CD4-positive, CD25-positive, alpha-beta regulatory T cell (primary cell): ENCODE measurements around the gene SGF29. TPM values are rescaled to one million over a fixed set of nuclear protein-coding genes. Genes with fewer than 3 reads are reported as not detected.
"Not testable (repeated sequence)": the region's sequence is repeated elsewhere in the genome, so short reads cannot be mapped to it uniquely, and the experiment has no call there.

ENCODE experiments used
- ATAC-seq, 2 donors: fragments of 150-1000 bp; cut with Tn5 transposase; one replicate each; pipeline ENCODE4 v1.10.0; 2021; ENCODE audit warnings: low read depth in 2 of 2, moderate number of reproducible peaks in 2 of 2, moderate library complexity in 1 of 2
- DNase-seq, 3 donors: peaks; one replicate each; pipeline versions ENCODE4 v3.0.0 to v3.0.0-alpha.2; 2012 to 2022; ENCODE audit warnings: mixed read lengths in 1 of 3
- H3K27ac ChIP-seq: one replicate; pipeline ENCODE4 v1.7.0; 2013; ENCODE audit warnings: mild to moderate bottlenecking, low read length; ENCODE audit not compliant: insufficient read depth, poor library complexity, severe bottlenecking
- H3K27me3 ChIP-seq: one replicate; pipeline ENCODE4 v1.7.0; 2013; ENCODE audit warnings: low read length; ENCODE audit not compliant: control insufficient read depth, insufficient read depth
- H3K36me3 ChIP-seq: one replicate; pipeline ENCODE4 v1.7.0; 2013; ENCODE audit warnings: mild to moderate bottlenecking, low read length, moderate library complexity; ENCODE audit not compliant: control insufficient read depth, insufficient read depth
- H3K4me1 ChIP-seq: 2 replicates; pipeline ENCODE4 v1.7.0; 2013; ENCODE audit warnings: mild to moderate bottlenecking, low read length; ENCODE audit not compliant: insufficient read depth, control insufficient read depth, poor library complexity, severe bottlenecking
- H3K4me3 ChIP-seq: one replicate; pipeline ENCODE4 v1.7.0; 2013; ENCODE audit warnings: low read depth, mild to moderate bottlenecking, low read length, moderate library complexity
- H3K9me3 ChIP-seq, 2 experiments: 1 replicate in 1 of 2; 2 replicates in 1 of 2; pipeline ENCODE4 v1.7.0; 2013; ENCODE audit warnings: low read length in 2 of 2, mild to moderate bottlenecking in 1 of 2, moderate library complexity in 1 of 2; ENCODE audit not compliant: control insufficient read depth in 2 of 2
- H3K27ac Mint-ChIP-seq, 3 donors: one replicate each; pipeline ENCODE4 v1.8.0; 2020 to 2022; ENCODE audit warnings: mild to moderate bottlenecking in 3 of 3, mixed read lengths in 3 of 3, moderate library complexity in 2 of 3
- H3K27me3 Mint-ChIP-seq: one replicate; pipeline ENCODE4 v1.8.0; 2022; ENCODE audit warnings: mild to moderate bottlenecking, mixed read lengths
- H3K36me3 Mint-ChIP-seq: one replicate; pipeline ENCODE4 v1.8.0; 2020; ENCODE audit warnings: mixed read lengths
- H3K4me1 Mint-ChIP-seq, 4 donors: one replicate each; pipeline ENCODE4 v1.8.0; 2020 to 2022; ENCODE audit warnings: mixed read lengths in 4 of 4, mild to moderate bottlenecking in 1 of 4
- H3K4me3 Mint-ChIP-seq, 4 donors: one replicate each; pipeline ENCODE4 v1.8.0; 2020 to 2022; ENCODE audit warnings: mild to moderate bottlenecking in 4 of 4, mixed read lengths in 4 of 4, moderate library complexity in 3 of 4
- H3K9me3 Mint-ChIP-seq, 7 donors: one replicate each; pipeline ENCODE4 v1.8.0; 2020 to 2022; ENCODE audit warnings: mixed read lengths in 7 of 7, mild to moderate bottlenecking in 3 of 7, moderate library complexity in 2 of 7
- polyA plus RNA-seq, 4 donors: library from polyadenylated mRNA; unstranded; fragments of 300-500 nt; fragmentation: Illumina TruSeq; gene quantifications; one replicate each; pipeline ENCODE4 v1.2.3, GENCODE V29; 2021
- total RNA-seq: library from RNA; stranded (reverse); gene quantifications from one replicate; pipeline ENCODE4 v1.2.3, GENCODE V29; 2022

Gene SGF29
- total and polyA plus RNA-seq, 5 donors from 2014 or later: 43.4 to 97.5 (median 65.5) TPM

DNA sequence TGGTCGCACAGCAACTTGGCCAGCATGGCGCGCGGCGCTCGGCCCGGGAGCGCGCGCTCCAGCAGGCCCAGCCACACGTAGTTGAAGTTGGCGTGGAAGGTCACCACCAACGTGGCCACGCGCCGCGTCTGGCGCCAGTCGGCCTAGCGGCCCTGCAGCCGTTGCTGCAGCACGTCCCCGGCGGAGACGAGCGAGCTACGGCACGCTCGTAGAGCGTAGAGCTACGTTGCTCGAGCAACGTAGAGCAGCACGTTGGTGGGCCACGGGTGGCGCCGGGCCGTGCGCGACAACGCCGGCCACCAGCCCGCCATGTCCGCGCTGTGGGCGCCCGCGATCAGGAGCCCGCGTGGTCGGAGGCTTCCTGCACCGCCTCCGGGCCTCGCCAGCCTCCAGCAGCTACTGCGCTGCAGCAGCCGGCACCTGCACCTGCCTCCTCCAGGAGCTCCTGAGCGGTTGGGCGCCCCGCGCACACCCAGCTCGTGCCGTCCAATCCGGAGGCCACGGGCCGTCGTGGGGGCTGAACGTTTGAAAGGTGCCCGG, 69.5 kb downstream of the SGF29 start:
- peaks cover 7 to 30% (median 18%) of the 10 kb centered on the region in 4 donors for H3K4me1 Mint-ChIP-seq
- peak; percentile 92 to 96 for ATAC-seq
- H3K27me3 ChIP-seq: no peaks in the 10 kb centered on the region
- DNase-seq: peak; percentile 38 to 82 (median 70)
- peaks cover 4% of the 10 kb centered on the region for H3K36me3 Mint-ChIP-seq
- no peak overlapping the region for H3K4me3 ChIP-seq
- peak overlapping the region in 1 of 3 donors; percentile 86 for H3K27ac Mint-ChIP-seq
- H3K36me3 ChIP-seq: no peaks in the 10 kb centered on the region
- H3K27me3 Mint-ChIP-seq: peaks cover 5% of the 10 kb centered on the region
- H3K9me3 Mint-ChIP-seq: peaks cover 0 to 6% (median 0%) of the 10 kb centered on the region in 7 donors
- H3K27ac ChIP-seq: no peak overlapping the region
- H3K4me1 ChIP-seq: peaks cover 10% of the 10 kb centered on the region
- H3K4me3 Mint-ChIP-seq: peak overlapping the region; percentile 70 to 93 (median 86)
- no peaks in the 10 kb centered on the region for H3K9me3 ChIP-seq

DNA sequence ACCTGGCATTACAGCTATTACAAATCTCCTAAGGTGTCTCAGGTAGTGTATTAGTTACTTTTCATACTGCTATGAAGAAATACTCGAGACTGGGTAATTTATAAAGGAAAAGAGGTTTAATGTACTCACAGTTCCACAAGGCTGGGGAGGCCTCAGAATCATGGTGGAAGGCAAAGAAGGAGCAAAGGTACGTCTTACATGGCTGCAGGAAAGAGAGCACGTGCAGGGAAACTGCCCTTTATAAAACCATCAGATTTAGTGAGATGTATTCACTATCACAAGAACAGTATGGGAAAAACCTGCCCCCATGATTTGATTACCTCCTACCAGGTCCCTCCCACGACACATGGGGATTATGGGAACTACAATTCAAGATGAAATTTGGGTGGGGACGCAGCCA, 77.2 kb downstream of the SGF29 start:
- not testable (repeated sequence) for H3K27ac Mint-ChIP-seq, H3K9me3 Mint-ChIP-seq, H3K9me3 ChIP-seq, H3K4me3 ChIP-seq, H3K36me3 ChIP-seq, H3K4me3 Mint-ChIP-seq, H3K4me1 ChIP-seq, H3K27ac ChIP-seq, DNase-seq, H3K36me3 Mint-ChIP-seq, H3K27me3 ChIP-seq, H3K4me1 Mint-ChIP-seq, ATAC-seq
- peaks cover 14% of the 10 kb centered on the region for H3K27me3 Mint-ChIP-seq

DNA sequence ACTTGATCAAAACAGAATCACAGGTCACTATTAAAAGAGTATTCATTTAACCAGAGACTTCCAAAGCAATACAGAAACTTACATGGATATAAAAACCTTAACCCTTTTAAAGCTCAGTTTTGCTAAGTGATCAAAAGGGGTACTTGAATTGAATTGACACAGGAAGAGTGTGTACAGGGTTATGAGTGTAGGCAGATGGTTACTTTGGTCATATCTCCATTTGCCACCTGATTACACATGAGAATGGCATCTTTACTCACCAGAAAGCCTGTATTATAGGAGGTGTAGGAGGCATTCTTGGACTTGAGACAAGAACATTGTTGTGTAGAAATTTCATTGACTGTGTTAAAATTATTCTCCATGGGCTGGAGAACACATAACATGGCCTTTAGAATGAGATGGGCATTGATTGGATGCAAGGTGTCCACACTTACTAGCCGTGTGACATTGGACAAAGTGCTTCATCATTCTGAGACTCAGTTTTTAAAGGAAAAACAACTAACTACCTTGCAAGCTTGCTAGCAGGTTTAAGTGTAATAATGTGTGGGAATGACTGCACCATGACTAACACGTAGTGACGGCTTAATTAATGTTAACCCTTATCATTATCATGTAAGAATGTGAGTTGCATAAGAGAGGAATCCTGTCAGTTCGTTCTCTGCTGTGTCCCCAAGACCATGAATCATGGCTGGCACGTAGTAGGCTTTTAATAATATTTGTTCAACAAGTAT, 82.5 kb downstream of the SGF29 start:
- not testable (repeated sequence) for H3K4me3 ChIP-seq, H3K36me3 ChIP-seq, H3K27ac Mint-ChIP-seq, H3K4me1 ChIP-seq, H3K36me3 Mint-ChIP-seq, H3K9me3 Mint-ChIP-seq, H3K27me3 ChIP-seq, H3K4me1 Mint-ChIP-seq, ATAC-seq, H3K9me3 ChIP-seq, H3K4me3 Mint-ChIP-seq, H3K27ac ChIP-seq, DNase-seq
- peaks cover 15% of the 10 kb centered on the region for H3K27me3 Mint-ChIP-seq

DNA sequence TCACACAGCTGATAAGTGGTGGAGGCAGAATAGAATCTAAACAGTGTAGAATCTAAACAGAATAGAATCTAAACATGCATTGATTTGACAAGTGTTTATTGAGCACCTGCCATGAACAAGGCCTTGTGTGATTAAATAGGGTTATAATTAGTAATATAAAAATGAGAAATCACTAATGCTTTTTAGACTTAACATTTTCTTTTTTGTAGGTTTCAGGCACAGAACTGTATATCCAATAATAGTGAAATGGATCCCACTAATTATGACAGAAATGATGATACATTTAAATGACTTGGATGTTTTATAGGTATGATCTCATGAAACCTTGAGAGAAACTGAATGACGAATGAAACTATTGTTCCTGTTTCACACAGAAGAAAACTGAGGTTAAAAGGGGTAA, 84.0 kb downstream of the SGF29 start, which contains the start of gene NPIPB8:
Gene NPIPB8, plus strand, starts transcription at position 301 of the 400 bp plus-strand sequence. CDS start 296 bp downstream, outside the sequence.
- not testable (repeated sequence) for H3K4me3 ChIP-seq, H3K4me3 Mint-ChIP-seq, H3K9me3 ChIP-seq, H3K27ac ChIP-seq, DNase-seq, H3K27ac Mint-ChIP-seq, H3K4me1 ChIP-seq, H3K27me3 ChIP-seq, H3K9me3 Mint-ChIP-seq, ATAC-seq, H3K36me3 Mint-ChIP-seq, H3K36me3 ChIP-seq, H3K4me1 Mint-ChIP-seq
- peaks cover 11% of the 10 kb centered on the region for H3K27me3 Mint-ChIP-seq

DNA sequence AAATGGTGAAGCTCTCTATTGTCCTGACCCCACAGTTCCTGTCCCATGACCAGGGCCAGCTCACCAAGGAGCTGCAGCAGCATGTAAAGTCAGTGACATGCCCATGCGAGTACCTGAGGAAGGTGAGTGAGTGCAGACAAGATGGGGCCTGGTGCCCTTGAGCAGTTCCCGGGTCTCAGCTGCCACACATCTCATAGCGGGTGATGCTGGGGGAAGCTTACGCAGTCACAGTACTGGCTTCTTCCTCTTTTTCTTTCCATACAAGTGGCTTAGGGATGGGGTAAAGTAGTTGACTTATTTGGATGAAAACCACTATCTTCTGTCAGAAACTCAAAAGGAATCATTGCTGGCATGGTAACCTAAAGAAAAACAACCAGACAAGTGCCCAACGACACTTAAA, 84.6 kb downstream of the SGF29 start:
- H3K4me1 Mint-ChIP-seq, DNase-seq, H3K36me3 Mint-ChIP-seq, ATAC-seq, H3K27ac Mint-ChIP-seq, H3K4me1 ChIP-seq, H3K4me3 Mint-ChIP-seq, H3K27ac ChIP-seq, H3K36me3 ChIP-seq, H3K4me3 ChIP-seq, H3K9me3 ChIP-seq, H3K9me3 Mint-ChIP-seq, H3K27me3 Mint-ChIP-seq, H3K27me3 ChIP-seq: not testable (repeated sequence)

DNA sequence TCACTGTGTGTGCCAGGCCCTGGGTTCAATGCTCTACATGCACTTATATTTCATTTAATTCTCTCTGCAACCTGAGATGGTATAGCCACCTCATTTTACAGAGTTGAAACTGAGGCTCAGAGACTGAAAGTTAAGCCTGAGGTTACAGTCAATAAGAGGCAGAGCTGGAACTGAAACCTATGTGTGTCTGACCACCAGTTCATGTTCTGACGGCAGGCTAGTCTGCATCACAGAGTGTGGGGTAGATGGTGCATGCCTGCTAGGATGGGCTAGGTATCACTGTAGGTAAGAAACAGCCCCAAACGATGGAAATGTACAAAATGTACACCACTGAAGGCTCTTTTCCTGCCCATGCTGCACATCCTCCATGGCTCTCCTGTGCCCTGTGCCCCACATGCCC, 86.2 kb downstream of the SGF29 start:
- not testable (repeated sequence) for H3K27ac ChIP-seq, H3K27me3 Mint-ChIP-seq, H3K4me1 Mint-ChIP-seq, ATAC-seq, H3K27ac Mint-ChIP-seq, H3K9me3 ChIP-seq, H3K4me3 ChIP-seq, H3K4me3 Mint-ChIP-seq, H3K36me3 Mint-ChIP-seq, H3K27me3 ChIP-seq, H3K4me1 ChIP-seq, DNase-seq, H3K9me3 Mint-ChIP-seq, H3K36me3 ChIP-seq

Other genes with a start within 250 kb of the SGF29 start
- gene NPIPB6, start 190.4 kb upstream of the SGF29 start, total RNA-seq: 3.0 TPM
- under 1 TPM in 2 of 4 donors, not detected in 2; 0.13 to 0.42 TPM for gene NPIPB6, start 190.4 kb upstream of the SGF29 start, polyA plus RNA-seq
- gene EIF3CL, start 150.1 kb upstream of the SGF29 start, total RNA-seq: 49.6 TPM
- gene EIF3CL, start 150.1 kb upstream of the SGF29 start, polyA plus RNA-seq: 10 to 100 TPM; 14.5 to 44.2 (median 23.3) TPM
- not detected for gene NPIPB7, start 81.6 kb upstream of the SGF29 start, total RNA-seq
- not detected for gene NPIPB7, start 81.6 kb upstream of the SGF29 start, polyA plus RNA-seq
- 55.2 TPM for gene CLN3, start 61.8 kb upstream of the SGF29 start, total RNA-seq
- gene CLN3, start 61.8 kb upstream of the SGF29 start, polyA plus RNA-seq: 10 to 100 TPM; 24.8 to 39.3 (median 30.7) TPM
- 6.8 TPM for gene APOBR, start 59.3 kb upstream of the SGF29 start, total RNA-seq
- under 1 TPM; 0.11 to 0.72 (median 0.21) TPM for gene APOBR, start 59.3 kb upstream of the SGF29 start, polyA plus RNA-seq
- gene IL27, start 47.1 kb upstream of the SGF29 start, total RNA-seq: not detected
- gene IL27, start 47.1 kb upstream of the SGF29 start, polyA plus RNA-seq: not detected
- gene NUPR1, start 14.9 kb upstream of the SGF29 start, total RNA-seq: not detected
- gene NUPR1, start 14.9 kb upstream of the SGF29 start, polyA plus RNA-seq: not detected
- gene SULT1A2, start 43.1 kb downstream of the SGF29 start, total RNA-seq: 0.39 TPM
- gene SULT1A2, start 43.1 kb downstream of the SGF29 start, polyA plus RNA-seq: not detected
- 8.6 TPM for gene SULT1A1, start 56.1 kb downstream of the SGF29 start, total RNA-seq
- 10 to 100 TPM in 2 of 4 donors, 1 to 10 TPM in 2; 6.4 to 19.2 (median 10.2) TPM for gene SULT1A1, start 56.1 kb downstream of the SGF29 start, polyA plus RNA-seq
- gene NPIPB8, start 84.1 kb downstream of the SGF29 start, total RNA-seq: 1.1 TPM
- gene NPIPB8, start 84.1 kb downstream of the SGF29 start, polyA plus RNA-seq: not detected
- 182 TPM for gene EIF3C, start 157.5 kb downstream of the SGF29 start, total RNA-seq
- 100 to 1,000 TPM; 131 to 214 (median 178) TPM for gene EIF3C, start 157.5 kb downstream of the SGF29 start, polyA plus RNA-seq
- gene NPIPB9, start 197.9 kb downstream of the SGF29 start, total RNA-seq: 5.8 TPM
- gene NPIPB9, start 197.9 kb downstream of the SGF29 start, polyA plus RNA-seq: under 1 TPM in 2 of 4 donors, not detected in 2; 0.20 to 0.23 TPM